MM.1S (cell line): Measurements from ENCODE around the gene WDR5B.

Source experiments
- CTCF ChIP-seq: fragments of 300-600 bp; sonication (generic); IDR thresholded peaks from 2 replicates; pipeline ENCODE4 v1.5.1; 2016; ENCODE audit warnings: antibody characterized with exemption, low read length, mixed read lengths
- EZH2 ChIP-seq: fragments of 300-600 bp; sonication (generic); optimal IDR thresholded peaks from 2 replicates; pipeline ENCODE3; 2017; ENCODE audit warnings: low read depth, mild to moderate bottlenecking, antibody characterized with exemption, low read length, mixed read lengths

GRCh38 chr3:122382888-122383666 is 32.8 kb downstream of the WDR5B start, which contains the start of gene MIX23:
- no peak for TF ChIP-seq EZH2
- no peak for TF ChIP-seq CTCF
